Measurements from ENCODE around the gene CRYGS.

Gene CRYGS

GRCh38 chr3:186564586-186564985 lies 20.4 kb upstream of the CRYGS start:
- DNase-seq (ENCODE audit: extremely low read depth, low read depth), result no peak
- TF ChIP-seq, protein P1, sequence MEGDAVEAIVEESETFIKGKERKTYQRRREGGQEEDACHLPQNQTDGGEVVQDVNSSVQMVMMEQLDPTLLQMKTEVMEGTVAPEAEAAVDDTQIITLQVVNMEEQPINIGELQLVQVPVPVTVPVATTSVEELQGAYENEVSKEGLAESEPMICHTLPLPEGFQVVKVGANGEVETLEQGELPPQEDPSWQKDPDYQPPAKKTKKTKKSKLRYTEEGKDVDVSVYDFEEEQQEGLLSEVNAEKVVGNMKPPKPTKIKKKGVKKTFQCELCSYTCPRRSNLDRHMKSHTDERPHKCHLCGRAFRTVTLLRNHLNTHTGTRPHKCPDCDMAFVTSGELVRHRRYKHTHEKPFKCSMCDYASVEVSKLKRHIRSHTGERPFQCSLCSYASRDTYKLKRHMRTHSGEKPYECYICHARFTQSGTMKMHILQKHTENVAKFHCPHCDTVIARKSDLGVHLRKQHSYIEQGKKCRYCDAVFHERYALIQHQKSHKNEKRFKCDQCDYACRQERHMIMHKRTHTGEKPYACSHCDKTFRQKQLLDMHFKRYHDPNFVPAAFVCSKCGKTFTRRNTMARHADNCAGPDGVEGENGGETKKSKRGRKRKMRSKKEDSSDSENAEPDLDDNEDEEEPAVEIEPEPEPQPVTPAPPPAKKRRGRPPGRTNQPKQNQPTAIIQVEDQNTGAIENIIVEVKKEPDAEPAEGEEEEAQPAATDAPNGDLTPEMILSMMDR (IDR thresholded peaks at IDR 0.05; ENCODE audit: low read depth, low read length, missing control alignments), result no peak
- no peak overlapping the region for H3K4me3 ChIP-seq (replicated peaks; ENCODE audit: low read depth, low read length)

GRCh38 chr3:186552408-186553031 lies 8.3 kb upstream of the CRYGS start:
- TF ChIP-seq, protein P1 (IDR thresholded peaks at IDR 0.05; ENCODE audit: low read depth, low read length, missing control alignments), result no peak
- H3K4me3 ChIP-seq (replicated peaks; ENCODE audit: low read depth, low read length), result no peak overlapping the region
- DNase-seq (ENCODE audit: extremely low read depth, low read depth), result no peak

GRCh38 chr3:186551387-186551786 lies 7.2 kb upstream of the CRYGS start:
- no peak overlapping the region for H3K4me3 ChIP-seq (replicated peaks; ENCODE audit: low read depth, low read length)
- TF ChIP-seq, protein P1 (IDR thresholded peaks at IDR 0.05; ENCODE audit: low read depth, low read length, missing control alignments), result no peak
- DNase-seq (ENCODE audit: extremely low read depth, low read depth), result no peak

DNA sequence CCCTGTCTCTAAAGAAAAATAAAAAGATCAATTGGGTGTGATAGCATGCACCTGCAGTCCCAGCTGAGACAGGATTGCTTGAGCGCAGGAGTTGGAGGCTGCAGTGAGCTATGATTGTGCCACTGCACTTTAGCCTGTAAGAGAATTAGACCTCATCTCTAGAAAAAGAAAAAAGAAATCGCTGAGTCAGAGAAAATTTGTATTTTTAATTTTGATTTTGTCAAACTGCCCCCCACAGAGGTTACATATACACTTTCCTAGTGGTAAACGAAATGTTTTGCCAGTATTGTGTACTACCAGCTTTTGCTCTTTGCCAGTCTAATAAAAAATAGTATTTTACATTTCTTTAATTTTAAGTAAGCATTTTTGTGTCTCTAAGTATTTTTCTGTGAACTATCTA lies 5.3 kb upstream of the CRYGS start:
- TF ChIP-seq, protein P1 (IDR thresholded peaks at IDR 0.05; ENCODE audit: low read depth, low read length, missing control alignments), result no peak
- DNase-seq (ENCODE audit: extremely low read depth, low read depth), result no peak
- H3K4me3 ChIP-seq (replicated peaks; ENCODE audit: low read depth, low read length), result no peak overlapping the region

GRCh38 chr3:186540835-186541226 lies 3.3 kb downstream of the CRYGS start:
- TF ChIP-seq, protein P1 (IDR thresholded peaks at IDR 0.05; ENCODE audit: low read depth, low read length, missing control alignments), result no peak
- DNase-seq (ENCODE audit: extremely low read depth, low read depth), result no peak
- H3K4me3 ChIP-seq (replicated peaks; ENCODE audit: low read depth, low read length), result no peak overlapping the region

DNA sequence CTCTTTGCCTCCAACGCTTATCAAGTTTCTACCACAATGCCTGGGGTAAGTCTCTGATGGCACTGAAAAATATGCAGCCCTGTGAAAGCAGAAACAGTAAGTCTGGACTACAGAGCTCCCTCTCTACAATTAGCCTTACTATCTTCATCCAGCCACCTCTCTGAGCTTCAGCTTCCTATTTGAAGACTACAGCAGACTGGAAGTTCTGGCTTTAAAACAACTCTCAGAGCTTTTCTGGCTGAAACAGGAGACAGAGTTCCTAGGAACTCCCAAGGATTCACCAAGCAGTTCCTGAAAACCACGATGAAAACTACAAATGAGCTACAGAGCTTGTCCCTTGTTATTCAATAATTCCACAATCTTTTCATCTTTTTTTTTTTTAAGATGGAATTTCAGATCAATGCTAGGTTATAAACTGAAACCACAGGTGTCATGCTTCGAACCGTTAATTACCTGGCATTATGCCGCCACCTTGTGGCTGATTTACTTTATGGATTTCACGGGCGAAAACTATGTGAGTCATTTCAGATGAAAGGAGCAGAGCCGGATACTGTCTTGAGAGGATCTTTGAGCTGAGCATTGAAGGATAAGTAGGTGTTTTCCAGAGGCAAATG lies 3.9 kb downstream of the CRYGS start:
- peak; percentile 48 for DNase-seq (ENCODE audit: extremely low read depth, low read depth)
- H3K4me3 ChIP-seq (replicated peaks; ENCODE audit: low read depth, low read length), result no peak overlapping the region
- TF ChIP-seq, protein P1 (IDR thresholded peaks at IDR 0.05; ENCODE audit: low read depth, low read length, missing control alignments), result peak; percentile 56

All from HFF-Myc (cell line).